WTC11 (cell line): Measurements from ENCODE around the gene TOE1. TPM values are rescaled to one million over a fixed set of nuclear protein-coding genes. Genes with fewer than 3 reads are reported as not detected.

ENCODE experiments used
- ATAC-seq: fragments of 200-7000 bp; cut with Tn5 transposase; 2 replicates; pipeline ENCODE4 v1.10.0; 2021; ENCODE audit warnings: mild to moderate bottlenecking, moderate library complexity
- CTCF ChIA-PET: fragments of 300-600 bp; sonication (Branson Sonifier 250); formaldehyde crosslinking; loops from one replicate; lab custom pipeline; 2021; ENCODE audit warnings: antibody characterized with exemption; lab: Charles Lee
- POLR2A ChIA-PET: fragments of 350-600 bp; sonication (Branson Sonifier 250); formaldehyde crosslinking; loops from one replicate; lab custom pipeline; 2021; ENCODE audit warnings: antibody characterized with exemption; lab: Charles Lee
- DNase-seq: peaks from one replicate; pipeline ENCODE4 v3.0.0; 2021; ENCODE audit warnings: low spot score
- H3K27ac Mint-ChIP-seq: 2 replicates; pipeline ENCODE4 v1.8.0; 2021; ENCODE audit warnings: mixed read lengths
- H3K27me3 Mint-ChIP-seq: 2 replicates; pipeline ENCODE4 v1.8.0; 2021; ENCODE audit warnings: low read depth, mild to moderate bottlenecking, moderate library complexity, mixed read lengths
- H3K36me3 Mint-ChIP-seq: 2 replicates; pipeline ENCODE4 v1.8.0; 2021; ENCODE audit warnings: mixed read lengths
- H3K4me1 Mint-ChIP-seq: 2 replicates; pipeline ENCODE4 v1.8.0; 2022; ENCODE audit warnings: mixed read lengths
- H3K4me3 Mint-ChIP-seq: 2 replicates; pipeline ENCODE4 v1.8.0; 2021; ENCODE audit warnings: mild to moderate bottlenecking, moderate library complexity, mixed read lengths
- H3K9me3 Mint-ChIP-seq: 2 replicates; pipeline ENCODE4 v1.8.0; 2021; ENCODE audit warnings: mixed read lengths
- ATF1 ChIP-seq: sonication (generic); formaldehyde crosslinking; IDR thresholded peaks from 2 replicates; pipeline ENCODE4 v1.8.1; 2023; ENCODE audit warnings: mild to moderate bottlenecking, moderate library complexity, missing genetic modification reagents
- CBFB ChIP-seq: sonication (generic); formaldehyde crosslinking; IDR thresholded peaks from 2 replicates; pipeline ENCODE4 v1.8.1; 2022; ENCODE audit warnings: mild to moderate bottlenecking, low read depth, missing genetic modification reagents
- CREM ChIP-seq: sonication (generic); formaldehyde crosslinking; IDR thresholded peaks from 2 replicates; pipeline ENCODE4 v1.8.1; 2022; ENCODE audit warnings: mild to moderate bottlenecking, missing genetic modification reagents, moderate library complexity
- FOXK1 ChIP-seq: sonication (generic); formaldehyde crosslinking; IDR thresholded peaks from 2 replicates; pipeline ENCODE4 v1.8.0; 2022; ENCODE audit warnings: mild to moderate bottlenecking, moderate library complexity, missing genetic modification reagents
- GTF2I ChIP-seq: fragments of 250-450 bp; sonication (Bioruptor Pico); conservative IDR thresholded peaks from 2 replicates; pipeline ENCODE4 v1.4.0; 2021; ENCODE audit warnings: mild to moderate bottlenecking
- JAZF1 ChIP-seq: fragments of 250-450 bp; sonication (Bioruptor Pico); IDR thresholded peaks from 2 replicates; pipeline ENCODE4 v1.9.0; 2021; ENCODE audit warnings: moderate library complexity, mild to moderate bottlenecking, inconsistent platforms
- OVOL2 ChIP-seq: fragments of 250-450 bp; sonication (Bioruptor Pico); IDR thresholded peaks from 2 replicates; pipeline ENCODE4 v1.9.0; 2021; ENCODE audit warnings: mild to moderate bottlenecking, borderline replicate concordance
- SP1 ChIP-seq: sonication (generic); formaldehyde crosslinking; conservative IDR thresholded peaks from 2 replicates; pipeline ENCODE4 v1.8.1; 2022; ENCODE audit warnings: missing genetic modification reagents
- ZNF138 ChIP-seq: sonication (generic); formaldehyde crosslinking; conservative IDR thresholded peaks from 2 replicates; pipeline ENCODE4 v1.8.1; 2022; ENCODE audit warnings: mild to moderate bottlenecking, moderate library complexity, missing genetic modification reagents
- ZNF219 ChIP-seq: sonication (generic); formaldehyde crosslinking; IDR thresholded peaks from 2 replicates; pipeline ENCODE4 v1.8.0; 2023; ENCODE audit warnings: missing genetic modification reagents, mild to moderate bottlenecking, borderline replicate concordance
- total RNA-seq: library from RNA; stranded (reverse); gene quantifications from 3 replicates; pipeline ENCODE4 v1.2.3, GENCODE V29; 2021
- TF ChIP-seq, protein P1 (sequence below): sonication (generic); formaldehyde crosslinking; IDR thresholded peaks from 2 replicates; pipeline ENCODE4 v1.8.1; 2023; ENCODE audit warnings: mild to moderate bottlenecking, missing genetic modification reagents, borderline replicate concordance
- TF ChIP-seq, protein P2 (sequence below): sonication (generic); formaldehyde crosslinking; IDR thresholded peaks from 2 replicates; pipeline ENCODE4 v1.8.0; 2023; ENCODE audit warnings: missing genetic modification reagents
- TF ChIP-seq, protein P3 (sequence below): sonication (generic); formaldehyde crosslinking; IDR thresholded peaks from 2 replicates; pipeline ENCODE4 v1.8.0; 2022; ENCODE audit warnings: mild to moderate bottlenecking, missing genetic modification reagents
- TF ChIP-seq, protein P4 (sequence below): fragments of 250-450 bp; sonication (Bioruptor Pico); IDR thresholded peaks from 2 replicates; pipeline ENCODE4 v1.8.0; 2021; ENCODE audit warnings: mild to moderate bottlenecking
- TF ChIP-seq, protein P5 (sequence below): sonication (generic); formaldehyde crosslinking; IDR thresholded peaks from 2 replicates; pipeline ENCODE4 v1.8.0; 2022; ENCODE audit warnings: mild to moderate bottlenecking, missing genetic modification reagents
- TF ChIP-seq, protein P6 (sequence below): fragments of 250-450 bp; sonication (Bioruptor Pico); IDR thresholded peaks from 2 replicates; pipeline ENCODE4 v2.1.2; 2022; ENCODE audit warnings: mild to moderate bottlenecking, moderate library complexity
- TF ChIP-seq, protein P7 (sequence below): sonication (generic); formaldehyde crosslinking; IDR thresholded peaks from 2 replicates; pipeline ENCODE4 v1.8.1; 2023; ENCODE audit warnings: mild to moderate bottlenecking, missing genetic modification reagents
- TF ChIP-seq, protein P8 (sequence below): sonication (generic); formaldehyde crosslinking; IDR thresholded peaks from 2 replicates; pipeline ENCODE4 v1.8.0; 2022; ENCODE audit warnings: missing genetic modification reagents

Gene TOE1
- total RNA-seq, 1 experiment from 2014 or later: 7.4 TPM

DNA sequence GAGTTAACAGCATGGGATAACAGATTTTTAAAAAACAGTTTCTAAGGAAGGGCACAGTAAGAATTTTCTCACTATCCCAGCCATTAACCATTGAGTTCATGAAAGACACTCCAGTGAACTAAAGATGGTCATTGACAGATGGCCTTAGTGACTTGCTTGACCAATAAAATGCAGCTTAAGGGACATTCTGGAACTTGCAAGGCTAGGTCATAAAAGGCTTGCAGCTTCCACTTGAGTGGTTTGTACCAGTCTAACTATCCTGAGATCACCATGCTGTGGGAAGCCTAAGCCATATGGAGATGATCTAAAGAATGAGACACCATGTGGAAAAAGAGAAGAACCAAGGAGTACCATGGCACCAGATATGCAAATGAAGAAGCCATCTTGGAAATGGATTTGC is 38.2 kb downstream of the TOE1 start:
- no peak for DNase-seq
- no peak for TF ChIP-seq ATF1 (CRISPR knock-in tag)
- TF ChIP-seq, protein P1, sequence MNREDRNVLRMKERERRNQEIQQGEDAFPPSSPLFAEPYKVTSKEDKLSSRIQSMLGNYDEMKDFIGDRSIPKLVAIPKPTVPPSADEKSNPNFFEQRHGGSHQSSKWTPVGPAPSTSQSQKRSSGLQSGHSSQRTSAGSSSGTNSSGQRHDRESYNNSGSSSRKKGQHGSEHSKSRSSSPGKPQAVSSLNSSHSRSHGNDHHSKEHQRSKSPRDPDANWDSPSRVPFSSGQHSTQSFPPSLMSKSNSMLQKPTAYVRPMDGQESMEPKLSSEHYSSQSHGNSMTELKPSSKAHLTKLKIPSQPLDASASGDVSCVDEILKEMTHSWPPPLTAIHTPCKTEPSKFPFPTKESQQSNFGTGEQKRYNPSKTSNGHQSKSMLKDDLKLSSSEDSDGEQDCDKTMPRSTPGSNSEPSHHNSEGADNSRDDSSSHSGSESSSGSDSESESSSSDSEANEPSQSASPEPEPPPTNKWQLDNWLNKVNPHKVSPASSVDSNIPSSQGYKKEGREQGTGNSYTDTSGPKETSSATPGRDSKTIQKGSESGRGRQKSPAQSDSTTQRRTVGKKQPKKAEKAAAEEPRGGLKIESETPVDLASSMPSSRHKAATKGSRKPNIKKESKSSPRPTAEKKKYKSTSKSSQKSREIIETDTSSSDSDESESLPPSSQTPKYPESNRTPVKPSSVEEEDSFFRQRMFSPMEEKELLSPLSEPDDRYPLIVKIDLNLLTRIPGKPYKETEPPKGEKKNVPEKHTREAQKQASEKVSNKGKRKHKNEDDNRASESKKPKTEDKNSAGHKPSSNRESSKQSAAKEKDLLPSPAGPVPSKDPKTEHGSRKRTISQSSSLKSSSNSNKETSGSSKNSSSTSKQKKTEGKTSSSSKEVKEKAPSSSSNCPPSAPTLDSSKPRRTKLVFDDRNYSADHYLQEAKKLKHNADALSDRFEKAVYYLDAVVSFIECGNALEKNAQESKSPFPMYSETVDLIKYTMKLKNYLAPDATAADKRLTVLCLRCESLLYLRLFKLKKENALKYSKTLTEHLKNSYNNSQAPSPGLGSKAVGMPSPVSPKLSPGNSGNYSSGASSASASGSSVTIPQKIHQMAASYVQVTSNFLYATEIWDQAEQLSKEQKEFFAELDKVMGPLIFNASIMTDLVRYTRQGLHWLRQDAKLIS (CRISPR knock-in tag): no peak
- TF ChIP-seq OVOL2 (CRISPR knock-in tag): no peak
- no peak for TF ChIP-seq SP1 (CRISPR knock-in tag)
- TF ChIP-seq, protein P2, sequence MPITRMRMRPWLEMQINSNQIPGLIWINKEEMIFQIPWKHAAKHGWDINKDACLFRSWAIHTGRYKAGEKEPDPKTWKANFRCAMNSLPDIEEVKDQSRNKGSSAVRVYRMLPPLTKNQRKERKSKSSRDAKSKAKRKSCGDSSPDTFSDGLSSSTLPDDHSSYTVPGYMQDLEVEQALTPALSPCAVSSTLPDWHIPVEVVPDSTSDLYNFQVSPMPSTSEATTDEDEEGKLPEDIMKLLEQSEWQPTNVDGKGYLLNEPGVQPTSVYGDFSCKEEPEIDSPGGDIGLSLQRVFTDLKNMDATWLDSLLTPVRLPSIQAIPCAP (CRISPR knock-in tag): no peak
- TF ChIP-seq, protein P3, sequence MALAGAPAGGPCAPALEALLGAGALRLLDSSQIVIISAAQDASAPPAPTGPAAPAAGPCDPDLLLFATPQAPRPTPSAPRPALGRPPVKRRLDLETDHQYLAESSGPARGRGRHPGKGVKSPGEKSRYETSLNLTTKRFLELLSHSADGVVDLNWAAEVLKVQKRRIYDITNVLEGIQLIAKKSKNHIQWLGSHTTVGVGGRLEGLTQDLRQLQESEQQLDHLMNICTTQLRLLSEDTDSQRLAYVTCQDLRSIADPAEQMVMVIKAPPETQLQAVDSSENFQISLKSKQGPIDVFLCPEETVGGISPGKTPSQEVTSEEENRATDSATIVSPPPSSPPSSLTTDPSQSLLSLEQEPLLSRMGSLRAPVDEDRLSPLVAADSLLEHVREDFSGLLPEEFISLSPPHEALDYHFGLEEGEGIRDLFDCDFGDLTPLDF (CRISPR knock-in tag): no peak
- no peak for TF ChIP-seq ZNF138 (CRISPR knock-in tag)
- TF ChIP-seq, protein P4, sequence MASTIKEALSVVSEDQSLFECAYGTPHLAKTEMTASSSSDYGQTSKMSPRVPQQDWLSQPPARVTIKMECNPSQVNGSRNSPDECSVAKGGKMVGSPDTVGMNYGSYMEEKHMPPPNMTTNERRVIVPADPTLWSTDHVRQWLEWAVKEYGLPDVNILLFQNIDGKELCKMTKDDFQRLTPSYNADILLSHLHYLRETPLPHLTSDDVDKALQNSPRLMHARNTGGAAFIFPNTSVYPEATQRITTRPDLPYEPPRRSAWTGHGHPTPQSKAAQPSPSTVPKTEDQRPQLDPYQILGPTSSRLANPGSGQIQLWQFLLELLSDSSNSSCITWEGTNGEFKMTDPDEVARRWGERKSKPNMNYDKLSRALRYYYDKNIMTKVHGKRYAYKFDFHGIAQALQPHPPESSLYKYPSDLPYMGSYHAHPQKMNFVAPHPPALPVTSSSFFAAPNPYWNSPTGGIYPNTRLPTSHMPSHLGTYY (CRISPR knock-in tag): no peak
- no peak for TF ChIP-seq CREM (CRISPR knock-in tag)
- TF ChIP-seq ZNF219 (CRISPR knock-in tag): no peak
- no peak for TF ChIP-seq GTF2I (CRISPR knock-in tag)
- TF ChIP-seq JAZF1: no peak
- TF ChIP-seq, protein P5, sequence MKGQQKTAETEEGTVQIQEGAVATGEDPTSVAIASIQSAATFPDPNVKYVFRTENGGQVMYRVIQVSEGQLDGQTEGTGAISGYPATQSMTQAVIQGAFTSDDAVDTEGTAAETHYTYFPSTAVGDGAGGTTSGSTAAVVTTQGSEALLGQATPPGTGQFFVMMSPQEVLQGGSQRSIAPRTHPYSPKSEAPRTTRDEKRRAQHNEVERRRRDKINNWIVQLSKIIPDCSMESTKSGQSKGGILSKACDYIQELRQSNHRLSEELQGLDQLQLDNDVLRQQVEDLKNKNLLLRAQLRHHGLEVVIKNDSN (CRISPR knock-in tag): no peak
- TF ChIP-seq, protein P6, sequence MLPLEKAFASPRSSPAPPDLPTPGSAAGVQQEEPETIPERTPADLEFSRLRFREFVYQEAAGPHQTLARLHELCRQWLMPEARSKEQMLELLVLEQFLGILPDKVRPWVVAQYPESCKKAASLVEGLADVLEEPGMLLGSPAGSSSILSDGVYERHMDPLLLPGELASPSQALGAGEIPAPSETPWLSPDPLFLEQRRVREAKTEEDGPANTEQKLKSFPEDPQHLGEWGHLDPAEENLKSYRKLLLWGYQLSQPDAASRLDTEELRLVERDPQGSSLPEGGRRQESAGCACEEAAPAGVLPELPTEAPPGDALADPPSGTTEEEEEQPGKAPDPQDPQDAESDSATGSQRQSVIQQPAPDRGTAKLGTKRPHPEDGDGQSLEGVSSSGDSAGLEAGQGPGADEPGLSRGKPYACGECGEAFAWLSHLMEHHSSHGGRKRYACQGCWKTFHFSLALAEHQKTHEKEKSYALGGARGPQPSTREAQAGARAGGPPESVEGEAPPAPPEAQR: no peak
- ChIA-PET CTCF (no interaction called here), POLR2A (no interaction called here)
- Mint-ChIP-seq H3K27me3 (no peaks in the 10 kb centered on the region), H3K9me3 (0 out of 2 replicates have a peak, but pooled peaks cover 3% of the 10 kb centered on the region), H3K4me1 (no peaks in the 10 kb centered on the region), H3K27ac (no peak overlapping the region), H3K4me3 (no peak overlapping the region), H3K36me3 (no peaks in the 10 kb centered on the region)
- no peak for ATAC-seq

DNA sequence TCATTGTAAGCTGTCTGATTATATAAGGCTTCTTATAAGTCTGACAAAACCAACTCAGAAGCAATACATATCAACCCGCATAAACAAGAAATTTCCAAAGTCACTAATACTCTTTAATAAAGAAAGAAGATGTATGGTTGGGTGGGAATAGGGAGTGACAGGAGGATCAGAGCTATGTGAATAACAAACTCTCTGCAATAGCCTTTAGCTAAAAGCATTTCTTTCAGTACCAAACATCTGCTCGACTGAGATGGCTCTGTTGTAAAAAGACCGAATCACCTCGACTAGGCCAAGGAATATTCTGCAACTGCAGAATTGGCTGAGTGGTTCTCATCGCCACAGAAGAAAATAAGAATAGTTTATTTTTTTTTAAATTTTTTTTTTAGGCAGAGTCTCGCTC is 39.6 kb downstream of the TOE1 start:
- H3K27me3 Mint-ChIP-seq: no peaks in the 10 kb centered on the region
- no peak overlapping the region for H3K27ac Mint-ChIP-seq
- ChIA-PET CTCF (interaction anchor here (0.8 to 1.2 kb wide), 2 partner anchors 19 to 113 kb away, joined by 3 read pairs; no protein-coding TSS in a partner anchor), POLR2A (no interaction called here)
- ATAC-seq (no peak), DNase-seq (no peak)
- no peaks in the 10 kb centered on the region for H3K4me1 Mint-ChIP-seq
- H3K4me3 Mint-ChIP-seq: no peak overlapping the region
- no peaks in the 10 kb centered on the region for H3K36me3 Mint-ChIP-seq
- 0 out of 2 replicates have a peak, but pooled peaks cover 3% of the 10 kb centered on the region for H3K9me3 Mint-ChIP-seq
- TF ChIP-seq, protein P7, sequence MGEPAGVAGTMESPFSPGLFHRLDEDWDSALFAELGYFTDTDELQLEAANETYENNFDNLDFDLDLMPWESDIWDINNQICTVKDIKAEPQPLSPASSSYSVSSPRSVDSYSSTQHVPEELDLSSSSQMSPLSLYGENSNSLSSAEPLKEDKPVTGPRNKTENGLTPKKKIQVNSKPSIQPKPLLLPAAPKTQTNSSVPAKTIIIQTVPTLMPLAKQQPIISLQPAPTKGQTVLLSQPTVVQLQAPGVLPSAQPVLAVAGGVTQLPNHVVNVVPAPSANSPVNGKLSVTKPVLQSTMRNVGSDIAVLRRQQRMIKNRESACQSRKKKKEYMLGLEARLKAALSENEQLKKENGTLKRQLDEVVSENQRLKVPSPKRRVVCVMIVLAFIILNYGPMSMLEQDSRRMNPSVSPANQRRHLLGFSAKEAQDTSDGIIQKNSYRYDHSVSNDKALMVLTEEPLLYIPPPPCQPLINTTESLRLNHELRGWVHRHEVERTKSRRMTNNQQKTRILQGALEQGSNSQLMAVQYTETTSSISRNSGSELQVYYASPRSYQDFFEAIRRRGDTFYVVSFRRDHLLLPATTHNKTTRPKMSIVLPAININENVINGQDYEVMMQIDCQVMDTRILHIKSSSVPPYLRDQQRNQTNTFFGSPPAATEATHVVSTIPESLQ (CRISPR knock-in tag): no peak
- TF ChIP-seq FOXK1 (CRISPR knock-in tag) (no peak), CBFB (CRISPR knock-in tag) (no peak)
- TF ChIP-seq, protein P3 (CRISPR knock-in tag): no peak
- TF ChIP-seq, protein P8, sequence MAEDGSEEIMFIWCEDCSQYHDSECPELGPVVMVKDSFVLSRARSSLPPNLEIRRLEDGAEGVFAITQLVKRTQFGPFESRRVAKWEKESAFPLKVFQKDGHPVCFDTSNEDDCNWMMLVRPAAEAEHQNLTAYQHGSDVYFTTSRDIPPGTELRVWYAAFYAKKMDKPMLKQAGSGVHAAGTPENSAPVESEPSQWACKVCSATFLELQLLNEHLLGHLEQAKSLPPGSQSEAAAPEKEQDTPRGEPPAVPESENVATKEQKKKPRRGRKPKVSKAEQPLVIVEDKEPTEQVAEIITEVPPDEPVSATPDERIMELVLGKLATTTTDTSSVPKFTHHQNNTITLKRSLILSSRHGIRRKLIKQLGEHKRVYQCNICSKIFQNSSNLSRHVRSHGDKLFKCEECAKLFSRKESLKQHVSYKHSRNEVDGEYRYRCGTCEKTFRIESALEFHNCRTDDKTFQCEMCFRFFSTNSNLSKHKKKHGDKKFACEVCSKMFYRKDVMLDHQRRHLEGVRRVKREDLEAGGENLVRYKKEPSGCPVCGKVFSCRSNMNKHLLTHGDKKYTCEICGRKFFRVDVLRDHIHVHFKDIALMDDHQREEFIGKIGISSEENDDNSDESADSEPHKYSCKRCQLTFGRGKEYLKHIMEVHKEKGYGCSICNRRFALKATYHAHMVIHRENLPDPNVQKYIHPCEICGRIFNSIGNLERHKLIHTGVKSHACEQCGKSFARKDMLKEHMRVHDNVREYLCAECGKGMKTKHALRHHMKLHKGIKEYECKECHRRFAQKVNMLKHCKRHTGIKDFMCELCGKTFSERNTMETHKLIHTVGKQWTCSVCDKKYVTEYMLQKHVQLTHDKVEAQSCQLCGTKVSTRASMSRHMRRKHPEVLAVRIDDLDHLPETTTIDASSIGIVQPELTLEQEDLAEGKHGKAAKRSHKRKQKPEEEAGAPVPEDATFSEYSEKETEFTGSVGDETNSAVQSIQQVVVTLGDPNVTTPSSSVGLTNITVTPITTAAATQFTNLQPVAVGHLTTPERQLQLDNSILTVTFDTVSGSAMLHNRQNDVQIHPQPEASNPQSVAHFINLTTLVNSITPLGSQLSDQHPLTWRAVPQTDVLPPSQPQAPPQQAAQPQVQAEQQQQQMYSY (CRISPR knock-in tag): no peak
